ENCODE measurements around the gene GARIN5A. TPM values are rescaled to one million over a fixed set of nuclear protein-coding genes. Genes with fewer than 3 reads are reported as not detected.
A peak's percentile ranks its signal among the peaks of the same experiment; 100 is the strongest.

The GARIN5A gene
- total RNA-seq, 1 experiment from 2014 or later = 8.2 TPM

DNA sequence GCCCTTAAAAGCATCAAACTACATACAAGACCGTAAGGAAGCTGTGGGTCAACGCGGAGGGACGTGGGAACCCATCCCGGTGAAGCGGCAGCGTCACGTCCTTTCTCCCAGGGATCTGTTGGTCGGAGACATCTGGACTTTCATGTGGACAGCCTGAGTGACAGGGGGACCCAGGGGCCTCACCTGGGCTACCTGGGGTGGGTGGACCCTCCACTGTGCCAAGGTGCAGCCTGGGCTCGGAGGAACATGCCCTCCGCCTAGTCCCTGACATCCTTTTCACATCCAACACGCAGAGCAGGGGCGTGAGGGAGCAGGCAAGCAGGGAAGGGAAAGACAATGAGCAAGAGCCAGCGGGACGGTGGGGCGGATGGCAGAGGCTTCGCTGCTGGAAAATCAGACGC, 13.8 kb upstream of the GARIN5A start:
- ChIA-PET CTCF (interaction anchor here (1.1 to 1.7 kb wide), 4 partner anchors 28 to 122 kb away, joined by 3 to 7 read pairs (median 4); no protein-coding TSS in a partner anchor), POLR2A (no interaction called here)
- DNase-seq (ENCODE audit: low spot score) (no peak), ATAC-seq (no peak)
- Mint-ChIP-seq H3K4me3 (no peak overlapping the region), H3K27ac (no peak overlapping the region), H3K27me3 (ENCODE audit: low read depth) (peaks cover 97% of the 10 kb centered on the region), H3K4me1 (peaks cover 40% of the 10 kb centered on the region), H3K9me3 (peaks cover 22% of the 10 kb centered on the region), H3K36me3 (peaks cover 22% of the 10 kb centered on the region)
- TF ChIP-seq JAZF1 (CRISPR knock-in tag; IDR thresholded peaks at IDR 0.05) (no peak), NR2C2 (CRISPR knock-in tag; IDR thresholded peaks at IDR 0.05) (no peak), RORB (CRISPR knock-in tag; IDR thresholded peaks at IDR 0.05) (no peak), ATF1 (CRISPR knock-in tag; IDR thresholded peaks at IDR 0.05) (no peak), ETV6 (CRISPR knock-in tag; IDR thresholded peaks at IDR 0.05) (no peak), GTF2I (CRISPR knock-in tag; conservative IDR thresholded peaks at IDR 0.05) (no peak), IRF2 (CRISPR knock-in tag; IDR thresholded peaks at IDR 0.05; ENCODE audit: borderline replicate concordance, low read depth) (no peak)
- TF ChIP-seq, protein P1, sequence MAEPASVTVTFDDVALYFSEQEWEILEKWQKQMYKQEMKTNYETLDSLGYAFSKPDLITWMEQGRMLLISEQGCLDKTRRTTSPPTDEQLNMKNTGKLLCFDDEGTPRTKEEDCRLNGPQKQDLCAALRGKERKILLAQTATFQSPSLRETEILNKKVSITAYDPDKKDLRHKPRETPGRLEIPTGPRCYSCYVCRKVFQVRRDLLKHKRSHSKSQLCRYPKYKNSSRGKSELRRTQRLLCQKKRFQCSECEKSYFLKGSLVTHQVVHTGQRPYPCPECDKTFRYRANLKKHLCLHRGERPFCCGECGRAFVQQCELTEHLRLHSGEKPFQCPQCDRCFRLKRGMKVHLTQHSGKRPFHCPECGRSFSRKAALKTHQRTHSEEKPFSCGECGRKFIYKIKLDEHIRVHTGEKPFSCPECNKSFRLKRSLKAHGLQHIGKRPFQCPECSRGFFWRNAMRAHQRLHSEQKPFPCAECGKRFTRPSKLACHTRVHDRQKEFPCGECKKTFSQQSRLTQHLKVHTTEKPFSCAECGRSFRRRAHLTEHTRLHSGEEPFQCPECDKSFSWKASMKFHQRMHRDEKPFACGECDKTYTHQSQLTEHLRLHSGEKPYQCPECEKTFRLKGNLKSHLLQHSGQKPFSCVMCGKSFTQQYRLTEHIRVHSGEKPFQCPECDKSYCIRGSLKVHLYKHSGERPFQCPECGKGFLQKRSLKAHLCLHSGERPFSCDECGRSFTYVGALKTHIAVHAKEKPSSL (CRISPR knock-in tag; conservative IDR thresholded peaks at IDR 0.05) = no peak
- TF ChIP-seq, protein P2, sequence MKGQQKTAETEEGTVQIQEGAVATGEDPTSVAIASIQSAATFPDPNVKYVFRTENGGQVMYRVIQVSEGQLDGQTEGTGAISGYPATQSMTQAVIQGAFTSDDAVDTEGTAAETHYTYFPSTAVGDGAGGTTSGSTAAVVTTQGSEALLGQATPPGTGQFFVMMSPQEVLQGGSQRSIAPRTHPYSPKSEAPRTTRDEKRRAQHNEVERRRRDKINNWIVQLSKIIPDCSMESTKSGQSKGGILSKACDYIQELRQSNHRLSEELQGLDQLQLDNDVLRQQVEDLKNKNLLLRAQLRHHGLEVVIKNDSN (CRISPR knock-in tag; IDR thresholded peaks at IDR 0.05) = no peak
- TF ChIP-seq, protein P3, sequence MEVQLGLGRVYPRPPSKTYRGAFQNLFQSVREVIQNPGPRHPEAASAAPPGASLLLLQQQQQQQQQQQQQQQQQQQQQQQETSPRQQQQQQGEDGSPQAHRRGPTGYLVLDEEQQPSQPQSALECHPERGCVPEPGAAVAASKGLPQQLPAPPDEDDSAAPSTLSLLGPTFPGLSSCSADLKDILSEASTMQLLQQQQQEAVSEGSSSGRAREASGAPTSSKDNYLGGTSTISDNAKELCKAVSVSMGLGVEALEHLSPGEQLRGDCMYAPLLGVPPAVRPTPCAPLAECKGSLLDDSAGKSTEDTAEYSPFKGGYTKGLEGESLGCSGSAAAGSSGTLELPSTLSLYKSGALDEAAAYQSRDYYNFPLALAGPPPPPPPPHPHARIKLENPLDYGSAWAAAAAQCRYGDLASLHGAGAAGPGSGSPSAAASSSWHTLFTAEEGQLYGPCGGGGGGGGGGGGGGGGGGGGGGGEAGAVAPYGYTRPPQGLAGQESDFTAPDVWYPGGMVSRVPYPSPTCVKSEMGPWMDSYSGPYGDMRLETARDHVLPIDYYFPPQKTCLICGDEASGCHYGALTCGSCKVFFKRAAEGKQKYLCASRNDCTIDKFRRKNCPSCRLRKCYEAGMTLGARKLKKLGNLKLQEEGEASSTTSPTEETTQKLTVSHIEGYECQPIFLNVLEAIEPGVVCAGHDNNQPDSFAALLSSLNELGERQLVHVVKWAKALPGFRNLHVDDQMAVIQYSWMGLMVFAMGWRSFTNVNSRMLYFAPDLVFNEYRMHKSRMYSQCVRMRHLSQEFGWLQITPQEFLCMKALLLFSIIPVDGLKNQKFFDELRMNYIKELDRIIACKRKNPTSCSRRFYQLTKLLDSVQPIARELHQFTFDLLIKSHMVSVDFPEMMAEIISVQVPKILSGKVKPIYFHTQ (CRISPR knock-in tag; IDR thresholded peaks at IDR 0.05) = no peak

DNA sequence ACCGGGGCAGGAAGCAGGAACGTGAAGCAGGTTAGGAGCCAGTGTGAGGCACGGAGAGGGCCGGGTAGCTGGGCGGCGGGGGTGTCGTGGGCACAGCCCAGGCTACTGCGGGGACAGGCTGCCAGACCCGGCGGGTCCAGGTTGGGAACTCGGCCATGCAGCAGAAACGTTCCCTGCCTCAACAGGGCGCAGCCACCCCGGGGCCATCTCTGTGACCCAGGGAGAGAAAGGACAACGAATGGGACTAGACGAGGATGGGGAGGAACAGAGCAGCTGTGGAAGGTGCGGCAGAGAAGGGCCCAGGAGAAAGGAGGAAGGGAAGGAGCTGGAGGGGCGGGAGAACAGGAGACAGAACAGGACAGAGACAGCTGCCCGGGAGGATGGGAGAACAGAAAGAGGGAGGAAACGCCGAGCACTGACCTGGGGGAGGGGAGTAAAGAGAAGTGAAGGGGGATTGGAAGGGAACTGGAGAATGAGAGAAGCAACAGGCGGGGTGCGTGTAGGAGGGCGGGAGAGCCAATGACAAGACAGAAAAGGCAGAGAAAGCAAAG, 12.9 kb upstream of the GARIN5A start:
- Mint-ChIP-seq H3K27ac (no peak overlapping the region), H3K4me1 (peaks cover 40% of the 10 kb centered on the region), H3K27me3 (ENCODE audit: low read depth) (peaks cover 97% of the 10 kb centered on the region), H3K36me3 (peaks cover 30% of the 10 kb centered on the region), H3K4me3 (no peak overlapping the region), H3K9me3 (peaks cover 29% of the 10 kb centered on the region)
- ChIA-PET POLR2A (no interaction called here), CTCF (interaction anchor here (0.6 to 3.8 kb wide), 8 partner anchors 11 to 132 kb away, joined by 3 to 33 read pairs (median 4); no protein-coding TSS in a partner anchor)
- DNase-seq (ENCODE audit: low spot score) (no peak), ATAC-seq (peak; percentile 28)
- no peak for TF ChIP-seq JAZF1 (CRISPR knock-in tag; IDR thresholded peaks at IDR 0.05)
- TF ChIP-seq ETV6 (CRISPR knock-in tag; IDR thresholded peaks at IDR 0.05) = no peak
- TF ChIP-seq, protein P4, sequence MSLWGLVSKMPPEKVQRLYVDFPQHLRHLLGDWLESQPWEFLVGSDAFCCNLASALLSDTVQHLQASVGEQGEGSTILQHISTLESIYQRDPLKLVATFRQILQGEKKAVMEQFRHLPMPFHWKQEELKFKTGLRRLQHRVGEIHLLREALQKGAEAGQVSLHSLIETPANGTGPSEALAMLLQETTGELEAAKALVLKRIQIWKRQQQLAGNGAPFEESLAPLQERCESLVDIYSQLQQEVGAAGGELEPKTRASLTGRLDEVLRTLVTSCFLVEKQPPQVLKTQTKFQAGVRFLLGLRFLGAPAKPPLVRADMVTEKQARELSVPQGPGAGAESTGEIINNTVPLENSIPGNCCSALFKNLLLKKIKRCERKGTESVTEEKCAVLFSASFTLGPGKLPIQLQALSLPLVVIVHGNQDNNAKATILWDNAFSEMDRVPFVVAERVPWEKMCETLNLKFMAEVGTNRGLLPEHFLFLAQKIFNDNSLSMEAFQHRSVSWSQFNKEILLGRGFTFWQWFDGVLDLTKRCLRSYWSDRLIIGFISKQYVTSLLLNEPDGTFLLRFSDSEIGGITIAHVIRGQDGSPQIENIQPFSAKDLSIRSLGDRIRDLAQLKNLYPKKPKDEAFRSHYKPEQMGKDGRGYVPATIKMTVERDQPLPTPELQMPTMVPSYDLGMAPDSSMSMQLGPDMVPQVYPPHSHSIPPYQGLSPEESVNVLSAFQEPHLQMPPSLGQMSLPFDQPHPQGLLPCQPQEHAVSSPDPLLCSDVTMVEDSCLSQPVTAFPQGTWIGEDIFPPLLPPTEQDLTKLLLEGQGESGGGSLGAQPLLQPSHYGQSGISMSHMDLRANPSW (CRISPR knock-in tag; conservative IDR thresholded peaks at IDR 0.05; ENCODE audit: low read depth) = no peak
- no peak for TF ChIP-seq ZNF232 (CRISPR knock-in tag; IDR thresholded peaks at IDR 0.05)
- TF ChIP-seq NR1H2 (CRISPR knock-in tag; IDR thresholded peaks at IDR 0.05) = no peak
- TF ChIP-seq, protein P5, sequence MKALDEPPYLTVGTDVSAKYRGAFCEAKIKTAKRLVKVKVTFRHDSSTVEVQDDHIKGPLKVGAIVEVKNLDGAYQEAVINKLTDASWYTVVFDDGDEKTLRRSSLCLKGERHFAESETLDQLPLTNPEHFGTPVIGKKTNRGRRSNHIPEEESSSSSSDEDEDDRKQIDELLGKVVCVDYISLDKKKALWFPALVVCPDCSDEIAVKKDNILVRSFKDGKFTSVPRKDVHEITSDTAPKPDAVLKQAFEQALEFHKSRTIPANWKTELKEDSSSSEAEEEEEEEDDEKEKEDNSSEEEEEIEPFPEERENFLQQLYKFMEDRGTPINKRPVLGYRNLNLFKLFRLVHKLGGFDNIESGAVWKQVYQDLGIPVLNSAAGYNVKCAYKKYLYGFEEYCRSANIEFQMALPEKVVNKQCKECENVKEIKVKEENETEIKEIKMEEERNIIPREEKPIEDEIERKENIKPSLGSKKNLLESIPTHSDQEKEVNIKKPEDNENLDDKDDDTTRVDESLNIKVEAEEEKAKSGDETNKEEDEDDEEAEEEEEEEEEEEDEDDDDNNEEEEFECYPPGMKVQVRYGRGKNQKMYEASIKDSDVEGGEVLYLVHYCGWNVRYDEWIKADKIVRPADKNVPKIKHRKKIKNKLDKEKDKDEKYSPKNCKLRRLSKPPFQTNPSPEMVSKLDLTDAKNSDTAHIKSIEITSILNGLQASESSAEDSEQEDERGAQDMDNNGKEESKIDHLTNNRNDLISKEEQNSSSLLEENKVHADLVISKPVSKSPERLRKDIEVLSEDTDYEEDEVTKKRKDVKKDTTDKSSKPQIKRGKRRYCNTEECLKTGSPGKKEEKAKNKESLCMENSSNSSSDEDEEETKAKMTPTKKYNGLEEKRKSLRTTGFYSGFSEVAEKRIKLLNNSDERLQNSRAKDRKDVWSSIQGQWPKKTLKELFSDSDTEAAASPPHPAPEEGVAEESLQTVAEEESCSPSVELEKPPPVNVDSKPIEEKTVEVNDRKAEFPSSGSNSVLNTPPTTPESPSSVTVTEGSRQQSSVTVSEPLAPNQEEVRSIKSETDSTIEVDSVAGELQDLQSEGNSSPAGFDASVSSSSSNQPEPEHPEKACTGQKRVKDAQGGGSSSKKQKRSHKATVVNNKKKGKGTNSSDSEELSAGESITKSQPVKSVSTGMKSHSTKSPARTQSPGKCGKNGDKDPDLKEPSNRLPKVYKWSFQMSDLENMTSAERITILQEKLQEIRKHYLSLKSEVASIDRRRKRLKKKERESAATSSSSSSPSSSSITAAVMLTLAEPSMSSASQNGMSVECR (CRISPR knock-in tag; IDR thresholded peaks at IDR 0.05; ENCODE audit: borderline replicate concordance) = no peak
- TF ChIP-seq ELF4 (CRISPR knock-in tag; IDR thresholded peaks at IDR 0.05; ENCODE audit: low read depth) = no peak
- TF ChIP-seq ZNF396 (CRISPR knock-in tag; IDR thresholded peaks at IDR 0.05; ENCODE audit: borderline replicate concordance) = no peak
- TF ChIP-seq TEAD4 (CRISPR knock-in tag; IDR thresholded peaks at IDR 0.05) = no peak
- TF ChIP-seq, protein P6, sequence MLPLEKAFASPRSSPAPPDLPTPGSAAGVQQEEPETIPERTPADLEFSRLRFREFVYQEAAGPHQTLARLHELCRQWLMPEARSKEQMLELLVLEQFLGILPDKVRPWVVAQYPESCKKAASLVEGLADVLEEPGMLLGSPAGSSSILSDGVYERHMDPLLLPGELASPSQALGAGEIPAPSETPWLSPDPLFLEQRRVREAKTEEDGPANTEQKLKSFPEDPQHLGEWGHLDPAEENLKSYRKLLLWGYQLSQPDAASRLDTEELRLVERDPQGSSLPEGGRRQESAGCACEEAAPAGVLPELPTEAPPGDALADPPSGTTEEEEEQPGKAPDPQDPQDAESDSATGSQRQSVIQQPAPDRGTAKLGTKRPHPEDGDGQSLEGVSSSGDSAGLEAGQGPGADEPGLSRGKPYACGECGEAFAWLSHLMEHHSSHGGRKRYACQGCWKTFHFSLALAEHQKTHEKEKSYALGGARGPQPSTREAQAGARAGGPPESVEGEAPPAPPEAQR (CRISPR knock-in tag; IDR thresholded peaks at IDR 0.05) = no peak
- no peak for TF ChIP-seq EMX1 (CRISPR knock-in tag; IDR thresholded peaks at IDR 0.05)

All from WTC11 (cell line).